SHP77 (cell line): ENCODE results near the gene TVP23C.

Source experiments
- DNase-seq, 2 experiments: peaks; one replicate each; lab custom pipeline; 2025; lab: John Stamatoyannopoulos, UW

The TVP23C gene

GRCh38 chr17:15465045-15465701 lies 98.1 kb downstream of the TVP23C start:
- DNase-seq: no peak

DNA sequence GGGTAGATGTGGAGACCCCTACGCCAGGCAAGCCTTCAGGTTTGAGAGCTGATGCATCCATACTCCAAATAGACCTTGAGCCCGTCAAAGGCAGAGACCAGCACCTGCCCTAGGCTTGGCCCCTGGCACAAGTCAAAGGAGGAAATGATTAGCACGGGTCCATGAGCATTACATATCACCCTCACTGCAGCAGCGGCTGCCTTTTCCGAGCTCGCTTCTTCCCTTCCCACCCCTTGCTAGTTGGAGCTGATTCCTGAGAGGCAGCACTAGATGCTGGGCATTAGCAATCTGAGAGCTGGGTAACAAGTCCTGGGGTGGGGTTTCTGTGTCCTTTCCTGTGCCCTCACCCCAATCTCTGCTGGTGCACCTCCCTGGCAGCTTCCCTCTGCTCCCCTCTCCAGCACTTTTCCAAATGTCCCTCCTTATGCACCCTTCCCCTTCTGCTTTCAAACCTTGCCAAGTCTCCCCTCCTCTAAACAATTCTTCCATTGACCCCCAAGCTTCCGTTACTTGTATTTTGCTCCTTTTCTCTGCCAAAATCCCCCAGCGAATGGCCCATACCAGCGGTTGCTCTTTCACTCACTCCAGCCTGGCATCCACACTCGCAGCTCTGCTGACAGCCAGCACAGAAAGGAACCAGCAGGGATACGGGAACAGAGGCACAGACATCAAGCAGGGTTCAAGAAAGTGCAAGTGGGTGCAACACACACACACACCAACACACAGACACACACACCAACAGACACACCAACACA lies 98.9 kb downstream of the TVP23C start:
- DNase-seq: no peak

DNA sequence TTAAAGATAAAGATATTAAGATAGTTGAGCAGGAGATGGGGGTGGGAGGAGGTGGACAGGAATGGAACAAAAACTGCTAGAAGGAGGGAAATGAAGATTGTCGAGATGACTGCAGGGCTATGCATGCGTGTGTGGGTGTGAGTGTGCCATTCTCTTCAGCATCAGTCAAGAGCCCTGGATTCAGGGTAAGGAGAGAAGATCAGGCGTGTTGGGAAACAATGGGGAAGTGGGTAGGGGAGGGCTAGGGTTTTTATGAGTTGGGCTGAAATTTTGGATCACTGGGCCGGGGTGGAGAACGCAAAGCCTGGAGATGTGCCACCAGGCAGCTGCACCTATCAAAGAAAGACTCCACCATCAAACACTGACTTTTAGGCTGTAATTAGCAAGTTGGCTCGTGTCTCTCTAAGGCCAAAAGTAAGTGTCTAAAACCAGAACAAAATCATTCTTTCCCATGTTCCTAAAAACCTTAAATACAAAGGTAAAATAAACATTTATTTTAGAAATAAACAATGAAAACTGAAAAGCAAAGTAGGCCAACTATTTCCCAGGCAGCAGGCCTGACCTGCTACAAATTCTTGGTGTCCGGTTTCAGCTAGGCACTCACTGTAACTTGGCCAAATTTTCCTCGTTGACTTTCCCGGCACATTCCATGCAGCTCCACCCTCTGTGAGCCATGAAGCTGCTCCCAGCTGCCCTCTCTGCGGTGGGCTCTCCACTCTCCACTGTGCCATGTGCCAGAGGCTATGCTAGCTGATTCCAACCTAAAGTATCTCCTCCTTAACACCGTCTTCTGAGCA lies 100.1 kb downstream of the TVP23C start:
- DNase-seq: no peak

DNA sequence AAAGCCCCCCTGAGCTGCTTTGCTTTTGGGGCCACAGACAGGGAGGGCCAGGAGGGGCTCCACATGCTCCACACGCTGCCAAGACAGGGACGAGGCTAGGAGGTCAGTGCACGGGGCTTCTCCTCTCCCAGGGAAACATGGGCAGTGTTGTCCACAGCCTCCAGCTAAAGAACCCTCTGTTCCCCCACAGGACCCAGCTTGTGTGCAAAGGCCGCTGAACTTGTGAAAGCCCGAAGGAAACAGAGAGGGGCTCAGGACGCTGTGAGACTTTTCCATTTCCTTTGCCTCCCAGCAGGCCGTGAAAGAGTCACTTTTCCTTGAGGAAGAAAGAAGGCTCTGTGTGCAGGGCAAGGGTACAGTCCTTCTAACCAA lies 105.6 kb downstream of the TVP23C start:
- no peak for DNase-seq

- DNase-seq: no peak
Observed at GRCh38 chr17:15456972-15457722, 106.1 kb downstream of the TVP23C start.

DNA sequence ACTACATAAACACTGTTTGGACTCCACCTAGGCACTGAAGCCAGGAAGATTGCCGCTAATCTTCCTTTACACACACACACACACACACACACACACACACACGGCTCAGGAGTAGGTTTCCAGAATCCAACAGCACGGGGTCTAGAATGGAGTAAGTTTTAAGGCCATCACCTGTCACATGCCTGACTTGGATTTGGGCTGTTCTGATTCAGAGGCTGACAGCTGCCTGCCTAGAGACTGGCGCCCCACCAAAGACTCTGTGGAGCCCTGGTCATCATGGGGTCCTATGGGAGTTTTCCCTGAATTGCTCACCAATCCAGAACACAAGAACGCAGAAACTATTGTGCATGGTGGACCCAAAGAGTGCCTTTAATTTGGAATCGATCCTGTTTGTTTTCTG lies 106.8 kb downstream of the TVP23C start:
- DNase-seq: no peak

DNA sequence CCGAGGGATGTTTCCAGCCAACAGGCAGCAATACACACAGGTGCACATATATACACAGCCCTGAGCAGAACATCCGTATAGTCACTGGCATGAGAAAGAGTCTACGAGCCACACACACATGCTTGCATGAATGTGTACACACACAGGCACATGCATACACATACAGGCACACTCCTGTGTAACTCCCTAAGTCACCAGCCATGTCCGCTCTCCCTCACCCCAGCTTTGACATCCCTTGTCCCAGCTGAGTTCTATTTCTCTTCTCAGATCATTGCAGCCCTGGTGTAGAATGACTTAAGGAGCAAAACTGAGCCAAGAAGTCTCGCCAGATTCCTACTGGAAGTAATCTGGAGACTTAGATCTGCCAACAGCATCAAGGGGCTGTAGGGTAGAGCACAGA lies 108.9 kb downstream of the TVP23C start:
- DNase-seq: no peak

GRCh38 chr17:15453782-15454181 lies 109.5 kb downstream of the TVP23C start:
- DNase-seq: no peak

DNA sequence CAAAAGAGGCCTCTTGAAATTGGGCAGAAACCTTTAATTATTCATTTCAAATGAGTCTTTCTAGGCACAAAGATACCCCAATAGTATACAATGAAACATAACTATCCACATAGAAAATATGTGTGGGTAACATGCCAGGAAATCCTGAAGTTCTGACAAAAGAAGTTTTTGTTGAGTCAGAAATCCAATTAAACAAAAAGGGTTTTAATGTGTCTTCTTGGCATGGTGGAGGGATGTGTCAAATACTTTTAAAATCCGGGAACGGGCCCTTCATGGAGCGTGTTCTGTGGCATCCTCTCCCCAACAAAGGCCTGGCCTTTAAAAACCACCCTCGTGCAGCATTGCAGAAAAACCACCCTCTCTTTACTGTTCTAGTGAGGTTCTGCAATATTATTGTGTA lies 110.0 kb downstream of the TVP23C start:
- no peak for DNase-seq

GRCh38 chr17:15452746-15453145 lies 110.5 kb downstream of the TVP23C start:
- DNase-seq: no peak
